GM18511 (cell line): Measurements from ENCODE around the gene MSI2.

ENCODE experiments used
- ATAC-seq: cut with Tn5 transposase; IDR thresholded peaks from one replicate; pipeline ENCODE4 v1.9.1; 2021; ENCODE audit warnings: mild to moderate bottlenecking, moderate library complexity; ENCODE audit not compliant: unreplicated experiment

The MSI2 gene

DNA sequence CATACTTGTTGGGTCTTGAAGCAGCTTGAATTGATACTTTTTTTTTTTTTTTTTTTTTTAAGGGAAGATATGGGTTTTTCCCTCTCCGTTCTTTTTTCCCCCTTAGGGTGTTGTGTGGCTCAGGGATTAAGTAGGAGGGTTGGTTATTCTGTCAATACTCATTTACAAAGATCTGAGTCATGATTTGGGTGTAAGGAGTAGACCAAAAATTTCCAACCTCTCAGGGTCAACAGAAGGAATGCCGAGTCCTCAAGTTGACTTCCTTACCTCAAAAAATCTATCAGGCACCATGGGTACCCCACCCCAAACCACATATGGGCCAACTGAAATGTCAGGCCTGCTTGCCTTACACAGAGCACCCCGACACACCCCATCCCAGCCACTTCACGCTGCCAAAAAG, 258.3 kb downstream of the MSI2 start:
- no peak for ATAC-seq

DNA sequence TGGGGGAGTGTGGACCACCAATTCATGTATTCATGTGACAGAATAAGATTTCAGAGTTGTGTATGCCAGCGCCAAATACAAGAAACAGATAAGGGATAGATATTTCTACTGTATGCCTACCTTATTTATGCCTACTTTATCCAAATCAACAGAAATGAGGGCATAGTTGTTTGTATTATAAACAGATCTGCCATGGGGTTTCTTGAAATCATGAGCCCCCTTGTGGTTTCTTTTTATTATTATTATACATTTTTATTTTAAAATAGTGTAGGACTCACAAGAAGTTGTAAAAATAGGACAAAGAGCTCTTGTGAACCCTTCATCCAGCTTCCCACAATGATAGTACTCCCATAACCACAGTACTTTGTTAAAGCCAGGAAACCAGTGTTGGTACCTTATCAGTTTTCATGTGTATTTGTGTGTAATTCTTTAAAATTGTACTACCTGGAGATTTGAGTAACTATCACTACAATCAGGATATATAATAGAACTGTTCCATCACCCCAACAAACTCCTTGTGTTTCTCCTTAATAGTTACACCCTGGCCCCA, 259.4 kb downstream of the MSI2 start:
- ATAC-seq, result no peak

DNA sequence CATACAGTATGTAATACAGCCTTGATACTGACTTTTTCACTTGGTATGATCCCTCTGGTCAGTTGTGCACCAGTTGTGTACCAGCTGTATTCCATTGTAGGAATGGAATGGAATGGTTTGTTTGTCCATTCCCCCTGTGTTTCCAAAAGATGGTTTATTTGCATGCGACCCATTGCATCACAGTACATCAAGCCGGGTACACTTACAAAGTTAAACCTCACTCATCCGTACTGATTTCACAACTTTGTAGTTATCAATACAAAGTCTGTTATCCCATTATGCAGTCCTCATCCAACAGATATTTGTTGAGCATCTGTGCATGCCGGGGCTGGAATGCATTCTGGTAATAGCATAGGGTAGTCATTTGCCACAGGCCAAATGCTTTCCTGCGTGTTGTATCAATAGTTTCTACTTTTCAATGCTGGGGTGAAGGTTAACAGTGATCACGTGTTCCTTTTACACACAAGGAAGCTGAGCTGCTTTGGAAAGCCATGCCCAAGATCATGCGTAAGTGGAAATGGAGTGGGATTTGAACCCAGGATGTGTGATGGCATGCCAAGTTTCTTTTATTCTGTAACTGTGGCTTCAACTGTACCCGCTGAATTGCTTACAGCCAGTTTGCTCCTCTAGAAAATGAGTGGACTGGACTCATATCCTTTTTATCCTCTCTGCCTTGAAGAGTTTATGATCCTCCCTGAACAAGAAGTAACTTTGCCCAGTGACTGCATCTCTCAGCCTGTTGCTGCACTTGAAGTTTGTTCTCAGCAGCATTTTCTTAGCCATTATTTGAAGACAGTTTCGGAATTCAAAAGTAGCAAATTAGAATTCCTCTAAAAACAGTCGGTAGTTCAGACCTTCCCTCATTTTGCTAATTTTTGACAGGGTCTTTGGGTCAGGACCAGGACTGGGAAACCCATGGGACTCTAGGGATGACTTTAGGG, 260.2 kb downstream of the MSI2 start:
- no peak for ATAC-seq

DNA sequence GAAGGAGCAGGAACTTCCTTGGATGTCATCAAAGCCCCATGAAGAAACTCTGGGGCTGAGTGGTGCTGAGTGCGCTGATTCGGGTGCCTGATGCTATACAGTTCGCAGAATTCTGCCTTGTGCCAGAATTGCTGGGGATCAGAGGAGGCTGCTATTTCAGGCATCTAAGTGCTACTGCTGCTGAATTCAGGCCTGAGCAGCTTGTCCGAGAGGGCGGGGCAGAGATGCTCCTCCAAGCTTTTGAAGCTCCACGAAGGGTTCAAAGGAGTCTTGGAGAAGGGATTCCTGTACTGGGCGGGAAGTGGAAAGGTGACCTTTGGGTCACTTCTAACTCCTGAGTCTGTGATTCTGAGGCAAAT, 260.9 kb downstream of the MSI2 start:
- no peak for ATAC-seq

DNA sequence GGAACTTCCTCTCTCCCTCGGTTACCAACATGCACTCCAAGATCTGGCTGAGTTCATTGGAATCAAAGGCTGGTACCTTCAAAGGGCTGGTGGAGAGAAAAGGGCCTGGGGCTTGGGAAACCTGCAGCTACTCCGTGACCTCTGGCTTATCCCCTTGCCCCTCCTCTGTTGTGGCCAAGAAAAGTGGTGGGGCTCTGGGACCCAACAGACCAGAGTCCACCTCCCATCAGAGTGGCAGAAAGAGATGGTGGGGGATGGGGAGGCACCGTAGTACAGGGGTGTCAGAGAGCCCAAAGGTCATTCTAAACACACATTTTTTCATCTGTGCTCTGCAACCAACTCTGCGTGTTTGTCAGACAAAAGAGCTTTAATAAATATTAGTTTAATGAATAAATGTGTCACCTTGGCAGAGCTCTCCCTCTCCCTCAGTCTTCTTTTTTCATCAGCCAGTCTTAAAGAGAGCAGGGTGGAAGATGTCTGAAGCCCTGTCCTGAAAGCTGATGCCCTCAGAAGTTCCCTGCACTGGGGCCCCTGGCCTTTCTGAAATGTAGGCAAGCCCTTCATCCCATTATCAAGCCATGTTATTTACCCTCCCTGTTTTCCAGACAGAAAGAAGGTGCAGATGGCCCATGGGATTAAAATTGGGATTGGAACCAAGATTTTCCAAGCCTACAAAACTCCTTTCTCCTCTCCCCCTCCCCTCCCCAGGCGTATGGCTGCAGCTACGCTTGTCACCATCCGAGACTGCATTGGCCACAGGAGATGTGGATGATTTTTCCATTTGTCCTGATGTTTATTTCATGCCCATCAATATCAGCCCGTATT, 261.5 kb downstream of the MSI2 start:
- ATAC-seq, result no peak

DNA sequence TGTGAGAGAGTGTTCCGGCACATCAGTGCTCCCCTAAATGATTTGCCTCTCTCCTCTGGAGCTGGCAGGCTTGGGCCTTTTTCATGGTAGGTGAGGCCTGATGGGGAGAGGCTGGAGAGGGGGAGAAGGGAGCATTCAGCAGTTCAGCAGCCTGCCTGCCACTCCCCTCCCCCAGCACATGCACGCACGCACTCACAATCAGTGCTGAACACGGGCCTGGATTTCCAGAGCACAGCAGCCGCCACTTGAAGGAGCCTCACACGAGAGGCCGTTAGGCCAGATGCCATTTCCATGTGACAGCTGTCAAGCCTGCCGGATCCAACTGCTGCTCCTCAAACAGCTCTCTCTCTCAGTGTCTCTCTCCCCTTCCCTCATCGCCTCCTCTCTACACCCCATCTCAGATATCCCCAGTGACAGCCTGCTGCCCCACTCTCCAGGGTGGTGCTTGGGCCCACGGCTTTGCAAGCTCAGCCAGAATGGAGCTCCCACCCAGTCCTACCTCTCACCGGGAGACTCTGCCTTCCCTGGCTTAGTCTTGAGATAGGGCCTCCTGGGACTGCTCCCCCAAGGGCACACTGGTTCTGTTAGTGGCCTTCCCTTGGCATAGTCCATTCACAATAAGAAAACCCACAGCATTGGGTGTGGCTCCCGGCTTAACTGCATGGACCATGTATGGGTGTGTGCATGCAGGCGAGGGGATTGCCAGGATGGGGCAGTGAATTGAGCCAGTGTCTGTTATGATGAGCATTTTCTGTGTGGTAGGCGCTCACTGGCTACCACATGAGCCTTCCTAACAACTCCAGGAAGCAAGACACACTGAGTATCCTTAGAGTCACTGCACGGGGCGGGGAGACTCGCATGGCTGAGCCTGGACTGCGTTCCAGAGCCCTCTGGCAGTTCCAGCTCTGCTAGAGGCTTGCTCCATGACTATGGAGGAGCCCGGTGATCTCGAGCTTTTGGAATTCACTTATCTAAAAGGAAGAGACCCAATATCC, 262.6 kb downstream of the MSI2 start:
- ATAC-seq, result no peak

DNA sequence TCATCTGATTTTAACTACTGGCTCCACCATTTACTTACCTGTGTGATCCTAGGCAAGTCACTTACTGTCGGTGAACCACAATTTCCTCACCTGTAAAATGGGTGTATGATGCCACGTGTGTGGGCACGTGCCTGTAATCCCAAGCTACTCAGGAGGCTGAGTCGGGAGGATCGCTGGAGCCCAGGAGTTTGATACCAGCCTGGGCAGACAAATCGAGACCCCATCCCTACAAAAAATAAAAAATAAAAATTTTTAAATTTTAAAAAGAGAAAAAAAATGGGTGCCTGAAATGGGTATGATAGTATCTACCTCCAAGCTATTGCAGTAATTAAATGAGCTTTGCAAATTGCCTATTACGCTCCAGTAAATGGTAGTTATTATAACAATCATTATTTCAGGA, 263.5 kb downstream of the MSI2 start:
- no peak for ATAC-seq

DNA sequence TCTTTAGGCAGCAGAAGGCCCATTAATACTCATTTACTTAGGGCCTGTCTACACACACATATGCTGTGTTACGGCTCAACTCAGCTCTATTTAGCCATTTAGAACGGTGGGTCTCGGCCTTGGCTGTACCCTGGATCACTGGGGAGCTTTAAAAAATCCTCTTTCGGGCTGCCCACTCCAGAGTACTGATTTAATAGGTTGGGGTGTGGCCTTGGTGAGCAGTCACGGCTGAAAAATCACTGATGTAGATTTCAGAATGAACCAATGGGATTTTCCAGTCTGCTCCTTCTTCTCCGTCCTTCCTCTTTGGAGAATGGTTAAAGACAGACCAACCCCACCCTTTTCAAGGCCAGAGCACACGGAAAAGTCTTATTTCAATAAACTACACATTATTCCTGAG, 265.3 kb downstream of the MSI2 start:
- no peak for ATAC-seq

DNA sequence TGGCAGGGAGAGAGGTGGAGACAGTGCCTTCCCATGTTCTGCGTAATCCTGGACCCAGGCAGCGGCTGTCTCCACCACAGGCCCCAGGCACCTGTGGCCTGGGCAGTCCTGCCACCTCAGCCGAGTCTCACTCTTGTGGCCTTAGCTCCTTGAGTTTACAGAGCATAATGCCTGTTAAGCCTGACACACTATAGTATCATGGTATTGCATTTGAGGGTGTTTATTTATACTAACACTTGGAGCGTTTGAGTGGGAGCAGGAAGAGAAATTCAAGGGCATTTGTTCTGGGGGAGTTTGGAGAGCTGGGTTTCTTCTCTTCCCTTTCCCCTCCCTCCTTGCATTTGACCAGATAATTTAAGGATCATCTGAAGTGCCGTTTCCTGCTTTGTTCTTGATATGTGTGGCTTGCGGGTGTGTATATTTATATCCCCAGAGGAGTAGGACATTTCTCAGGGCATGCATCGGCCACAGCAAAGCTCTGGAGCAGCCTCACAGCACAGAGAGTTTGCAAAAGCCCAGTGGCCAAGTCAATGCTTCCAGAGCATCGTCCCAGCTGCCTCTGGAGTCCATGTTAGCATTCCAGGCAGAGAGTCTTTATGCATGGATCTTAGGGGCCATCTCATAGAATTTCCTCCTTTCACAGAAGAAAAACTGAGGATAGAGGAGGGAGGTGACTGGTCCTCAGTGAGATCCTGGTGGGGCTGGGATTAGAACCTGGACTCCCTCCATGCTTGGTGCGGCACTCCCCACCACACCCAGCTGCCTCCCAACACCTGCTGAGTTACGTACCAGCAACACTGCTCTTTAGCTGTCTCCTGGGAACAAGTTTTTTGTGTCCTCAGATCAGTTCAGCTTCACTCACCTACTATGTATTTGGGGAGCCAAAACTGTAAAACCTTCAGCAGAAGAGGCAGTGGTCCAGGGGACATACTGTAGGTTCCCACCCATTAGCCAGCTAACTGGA, 266.0 kb downstream of the MSI2 start:
- ATAC-seq, result no peak

DNA sequence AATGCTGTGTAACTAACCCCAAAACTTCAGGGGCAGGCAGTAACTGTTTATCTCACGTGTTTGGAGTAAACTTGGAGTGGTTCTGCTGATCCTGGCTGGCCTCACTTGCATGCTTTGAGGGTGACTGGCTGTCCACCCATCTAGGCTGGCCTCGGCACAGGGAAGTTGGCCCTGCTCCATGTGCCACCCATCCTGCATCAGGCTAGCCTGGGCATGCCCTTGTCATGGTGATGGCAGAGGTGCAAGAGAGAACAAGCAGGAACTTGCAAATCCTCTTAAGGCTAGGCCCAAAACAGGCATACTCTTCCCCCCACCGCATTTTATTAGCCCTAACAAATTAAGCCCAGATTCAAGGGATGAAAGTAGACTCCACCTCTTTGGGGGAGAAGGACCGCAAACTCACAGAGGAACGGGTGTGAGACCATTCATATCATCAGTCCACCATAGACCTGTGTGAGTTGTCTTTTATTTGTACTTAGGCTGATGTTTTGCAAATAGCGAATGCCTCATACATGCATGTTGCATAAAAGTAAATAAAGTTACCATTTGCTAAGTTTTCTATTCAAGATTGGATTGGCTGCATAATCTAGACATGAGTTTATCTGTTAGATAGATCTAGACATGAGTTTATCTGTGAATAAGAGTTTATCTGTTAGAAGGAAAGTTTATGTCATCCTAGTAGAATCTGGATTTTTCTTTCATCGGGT, 267.8 kb downstream of the MSI2 start:
- ATAC-seq, result no peak

DNA sequence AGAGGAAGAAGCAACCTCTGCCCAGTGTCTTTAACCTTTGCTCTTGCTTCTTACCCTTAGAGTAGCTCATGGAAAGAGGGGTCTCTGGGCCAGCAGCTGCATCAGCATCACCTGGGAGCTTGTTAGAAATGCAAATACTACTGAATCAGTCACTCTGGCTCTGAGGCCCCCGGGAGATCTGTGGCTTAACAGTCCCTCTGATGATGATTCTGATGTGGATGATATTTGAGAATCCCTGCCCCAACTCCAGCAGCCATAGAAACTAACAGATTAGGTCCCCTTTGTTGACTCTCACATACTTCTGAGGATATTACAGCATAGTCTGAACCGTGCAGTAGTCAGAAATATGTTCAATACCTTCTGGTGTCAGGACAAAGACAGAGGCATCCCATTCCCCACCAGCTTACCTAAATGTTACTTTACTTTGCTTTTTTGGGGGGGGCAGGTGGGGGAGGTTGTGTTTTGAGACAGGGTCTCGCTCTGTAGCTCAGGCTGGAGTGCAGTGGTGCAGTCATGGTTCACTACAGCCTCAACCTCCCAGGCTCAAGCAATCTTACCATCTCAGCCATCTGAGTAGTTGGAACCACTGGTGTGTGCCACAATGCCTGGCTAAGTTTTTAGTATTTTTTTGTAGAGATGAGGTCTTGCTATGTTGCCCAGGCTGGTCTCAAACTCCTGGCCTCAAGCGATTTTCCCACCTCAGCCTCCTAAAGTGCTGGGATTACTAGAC, 268.7 kb downstream of the MSI2 start:
- ATAC-seq, result no peak

DNA sequence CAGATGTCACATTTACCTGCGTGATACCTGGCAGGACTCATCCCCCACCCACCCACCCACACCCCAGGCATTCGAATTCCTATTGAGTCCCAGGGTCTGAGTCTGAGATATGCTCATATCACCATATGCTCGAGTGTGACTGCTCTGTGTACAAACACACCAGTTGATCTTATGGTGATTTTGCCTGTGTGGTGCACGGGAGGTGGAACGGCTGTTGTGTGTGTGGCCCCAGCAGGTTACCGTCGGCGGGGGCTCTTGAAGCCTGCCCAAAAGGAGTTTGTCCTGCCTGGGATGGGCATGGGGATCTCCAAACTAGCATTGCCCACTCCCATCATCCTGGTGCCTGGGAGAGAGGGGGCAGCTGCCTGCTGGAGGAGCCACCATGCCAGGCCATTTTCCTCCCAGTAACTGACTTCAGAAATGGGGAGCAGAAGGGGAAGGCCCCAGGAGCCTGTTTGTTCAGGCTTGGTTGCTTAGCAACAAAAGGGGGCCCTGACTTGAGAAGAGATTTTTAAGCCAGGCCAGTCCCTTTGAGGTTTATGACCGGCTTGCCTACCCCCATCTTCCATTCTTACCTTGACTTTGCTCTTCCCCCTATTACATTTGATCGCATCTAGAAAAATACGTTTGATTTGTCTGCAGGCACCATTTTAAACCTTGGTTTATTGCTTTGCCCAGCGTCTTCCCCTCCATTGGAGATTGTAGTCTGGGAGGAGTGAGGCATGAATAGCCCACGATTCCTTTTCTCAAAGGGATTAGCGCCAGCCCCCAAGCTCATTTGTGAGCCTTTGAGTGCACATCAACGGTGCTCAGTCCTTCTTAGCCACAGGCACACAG, 271.1 kb downstream of the MSI2 start:
- ATAC-seq, result no peak

DNA sequence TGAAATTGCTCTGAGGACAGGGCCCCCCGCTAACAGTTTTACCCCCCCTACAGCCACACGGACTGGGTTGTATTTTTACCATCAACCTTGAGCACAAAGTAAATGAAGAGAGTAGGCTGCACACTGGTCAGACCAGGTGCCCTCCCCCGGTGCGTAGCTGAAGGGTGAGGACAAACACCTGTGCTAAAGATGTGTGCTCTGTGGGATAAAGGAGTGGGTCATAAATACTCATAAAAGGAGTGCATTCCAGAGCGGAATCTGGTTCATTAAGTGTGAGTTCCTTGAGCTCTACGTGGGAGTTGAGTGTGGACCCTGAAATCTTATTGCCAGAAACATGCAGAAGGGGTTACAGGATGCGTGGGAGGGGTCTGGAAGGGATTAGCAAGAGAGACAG, 271.7 kb downstream of the MSI2 start:
- no peak for ATAC-seq

DNA sequence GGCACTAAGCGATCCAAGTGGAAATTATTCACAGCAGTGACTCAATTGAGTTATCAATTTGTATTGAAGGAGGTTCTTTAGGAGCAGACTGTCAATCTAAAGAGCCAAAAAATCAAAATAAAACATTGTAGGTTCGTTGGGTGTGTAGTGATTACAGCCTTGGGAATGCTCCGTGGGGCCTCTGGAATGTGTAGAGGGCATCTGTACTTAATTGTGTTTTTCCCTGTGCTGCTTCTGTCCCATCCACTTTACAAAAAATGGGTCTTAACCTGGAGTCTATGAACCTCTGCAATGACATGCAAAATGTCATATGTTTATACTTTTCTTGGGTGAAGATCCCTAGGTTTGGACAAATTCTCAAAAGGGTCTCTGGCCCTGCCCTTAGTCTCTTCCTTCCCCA, 273.7 kb downstream of the MSI2 start:
- ATAC-seq, result no peak

DNA sequence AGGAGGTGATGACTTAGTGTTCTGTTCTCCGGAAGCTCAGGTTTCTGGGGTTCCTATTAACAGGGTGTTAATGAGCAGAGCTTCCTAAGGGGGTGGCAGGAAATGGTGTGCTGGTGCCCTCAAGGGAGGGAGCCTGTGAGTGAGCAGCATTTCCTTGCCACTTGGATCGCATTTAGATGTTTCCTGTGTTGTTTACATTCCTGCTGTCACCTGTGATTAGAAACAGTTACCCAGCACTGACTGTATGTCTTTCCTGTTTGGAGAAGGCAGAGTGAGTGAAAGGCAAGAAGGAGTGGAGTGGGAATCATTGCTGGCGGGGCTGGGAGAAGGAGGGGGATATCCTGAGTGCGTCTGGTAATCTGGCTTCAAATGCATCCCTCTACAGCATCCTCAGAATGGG, 274.2 kb downstream of the MSI2 start:
- ATAC-seq, result no peak

DNA sequence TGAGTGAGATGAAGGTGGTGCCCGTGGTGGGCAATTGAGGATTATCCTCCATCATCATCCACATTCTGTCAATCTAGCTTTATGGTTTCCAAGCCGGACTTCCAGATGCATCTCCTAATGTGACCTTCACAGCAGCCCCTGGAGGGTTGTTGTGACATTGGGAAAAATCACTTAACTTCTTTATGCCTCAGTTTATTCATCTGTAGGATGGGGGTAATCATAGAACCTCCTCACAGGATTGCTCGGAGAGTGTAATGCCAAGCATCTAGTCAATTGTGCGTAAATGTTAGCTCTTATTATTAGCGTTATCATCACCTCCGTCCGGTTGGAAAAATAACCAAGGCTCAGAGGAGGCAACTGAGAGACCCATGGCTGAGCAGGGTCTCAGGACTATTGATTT, 274.8 kb downstream of the MSI2 start:
- no peak for ATAC-seq
